Fibroblast of peridontal ligament (primary cell): ENCODE measurements around the gene KDM5A.
"Not testable (repeated sequence)": the region's sequence is repeated elsewhere in the genome, so short reads cannot be mapped to it uniquely, and the experiment has no call there.

Source experiments
- DNase-seq: peaks from one replicate; pipeline ENCODE4 v3.0.0-alpha.2; 2010; ENCODE audit errors: extremely low read depth

Gene KDM5A

DNA sequence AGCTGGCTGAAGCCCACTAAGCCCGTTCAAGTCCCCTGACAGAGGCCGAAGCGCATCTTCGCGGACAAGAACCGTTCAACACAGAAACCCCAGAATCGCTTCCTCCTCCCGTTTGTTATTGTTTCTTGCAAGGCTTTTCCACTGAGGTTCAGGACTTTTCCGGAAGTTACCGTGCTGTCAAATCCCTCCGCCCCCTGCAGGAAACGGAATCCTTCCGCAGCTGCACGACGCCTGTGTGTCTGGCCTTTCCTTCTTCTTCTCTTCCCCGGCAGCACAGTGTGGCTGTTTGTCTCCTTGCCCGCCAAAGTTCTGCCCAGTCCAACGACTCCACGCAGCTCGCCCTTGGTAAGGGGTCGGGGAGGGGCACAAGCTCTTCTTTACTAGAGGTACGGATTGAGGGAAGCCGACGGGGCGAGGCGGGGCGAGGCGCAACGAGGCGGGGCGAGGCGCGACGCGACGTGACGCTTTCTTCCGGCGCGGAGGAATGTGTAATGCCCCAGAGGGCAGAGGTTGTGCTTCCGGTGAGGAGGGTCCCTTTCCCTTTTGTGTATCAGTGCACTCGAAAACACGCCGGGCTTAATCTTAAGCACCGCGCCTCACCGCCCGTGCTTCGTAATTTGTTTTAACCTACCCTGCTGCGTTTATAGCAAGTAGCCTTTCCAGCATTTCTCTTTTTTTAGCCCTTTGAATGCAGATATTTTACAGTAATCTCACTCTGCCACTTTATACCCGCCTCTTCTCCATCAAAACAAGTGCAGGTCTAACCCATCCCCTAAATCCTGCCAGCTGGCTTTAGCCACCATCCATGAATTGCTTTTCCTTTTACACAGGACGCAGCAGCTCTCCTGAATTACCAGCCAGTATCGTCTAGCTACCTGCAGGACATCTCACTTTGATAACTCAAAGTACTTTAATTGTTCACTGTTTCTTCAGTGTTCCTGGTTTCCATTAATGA, at the start of gene KDM5A:
KDM5A (minus strand) TSS at position 179 of the 955 bp plus-strand sequence. CDS start 229 bp downstream, outside the sequence.
- peak; percentile 94 for DNase-seq

DNA sequence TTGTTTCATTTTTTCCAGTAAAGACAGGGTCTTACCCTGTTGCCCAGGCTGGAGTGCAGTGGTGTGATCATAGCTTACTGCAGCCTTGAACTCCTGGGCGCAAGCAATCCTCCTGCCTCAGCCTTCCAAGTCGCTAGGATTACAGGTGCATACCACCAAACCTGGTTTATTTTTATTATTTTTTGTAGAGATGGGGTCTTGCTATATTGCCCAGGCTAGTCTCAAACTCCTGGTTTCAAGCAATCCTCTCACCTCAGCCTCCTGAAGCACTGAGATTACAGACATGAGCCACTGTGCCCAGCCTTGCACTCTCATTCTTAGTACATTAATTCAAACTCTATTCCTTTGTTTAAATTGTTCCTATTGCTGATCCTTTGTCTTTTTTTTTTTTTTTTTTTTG, 46.6 kb upstream of the KDM5A start:
- not testable (repeated sequence) for DNase-seq

GRCh38 chr12:422526-422925, 33.4 kb upstream of the KDM5A start:
- no peak for DNase-seq

DNA sequence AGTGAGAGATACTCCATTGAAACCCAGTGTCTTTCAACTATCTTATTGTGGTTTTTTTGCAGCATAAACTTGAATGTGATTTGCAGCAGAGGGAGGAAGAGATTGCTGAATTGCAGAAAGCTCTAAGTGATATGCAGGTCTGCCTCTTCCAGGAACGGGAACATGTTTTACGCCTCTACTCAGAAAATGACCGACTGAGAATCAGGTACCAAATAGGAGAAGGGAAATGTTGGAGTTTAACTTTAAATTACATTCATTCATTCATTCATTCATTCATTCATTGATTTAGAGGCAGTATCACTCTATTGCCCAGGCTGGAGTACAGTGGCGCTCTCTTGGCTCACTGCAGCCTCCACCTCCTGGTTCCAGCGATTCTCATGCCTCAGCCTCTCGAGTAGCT, 29.3 kb upstream of the KDM5A start:
- DNase-seq, result no peak

DNA sequence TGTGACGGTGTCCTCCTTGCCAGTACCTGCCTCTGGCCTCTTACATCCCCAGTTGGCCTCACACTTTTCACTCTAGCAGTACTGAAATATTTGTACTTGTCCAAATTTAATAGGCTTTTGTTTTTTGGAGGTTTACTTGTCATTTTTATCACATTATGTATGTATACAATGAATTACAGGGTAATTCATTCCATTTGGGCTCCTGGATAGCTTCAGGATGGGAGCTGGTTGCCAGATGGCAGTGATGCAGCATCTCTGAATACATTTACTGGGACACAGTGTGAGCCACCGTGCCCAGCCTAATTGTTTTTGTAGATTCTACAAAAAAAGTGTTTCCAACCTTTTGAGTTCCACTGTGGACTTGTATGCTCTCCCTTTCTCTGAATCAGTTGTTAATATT, 25.7 kb upstream of the KDM5A start:
- DNase-seq, result no peak

DNA sequence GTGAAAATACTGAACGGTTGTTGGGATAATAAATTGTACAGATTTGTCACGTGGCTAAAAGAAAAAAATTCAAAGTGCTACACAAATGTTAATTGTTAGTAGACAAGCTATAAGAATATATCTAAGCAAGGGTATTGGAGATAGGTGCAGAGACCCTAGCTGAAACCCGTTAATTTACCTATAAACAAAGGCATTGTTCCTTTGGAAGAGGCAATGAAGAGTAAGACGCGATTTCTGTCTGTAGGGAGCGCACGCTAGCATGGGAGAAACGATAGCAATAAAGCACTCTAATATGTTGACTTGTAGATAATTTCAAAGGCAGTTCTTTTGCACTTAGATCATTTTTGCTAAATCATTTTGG, 12.9 kb upstream of the KDM5A start:
- DNase-seq, result peak; percentile 42

GRCh38 chr12:401235-402028, 12.3 kb upstream of the KDM5A start, which contains the start of gene CCDC77:
CCDC77 (plus strand) TSS chr12:401644; CDS start chr12:409384, 7,740 bp downstream.
- peak; percentile 90 for DNase-seq

GRCh38 chr12:400828-401227, 11.7 kb upstream of the KDM5A start:
- no peak for DNase-seq

DNA sequence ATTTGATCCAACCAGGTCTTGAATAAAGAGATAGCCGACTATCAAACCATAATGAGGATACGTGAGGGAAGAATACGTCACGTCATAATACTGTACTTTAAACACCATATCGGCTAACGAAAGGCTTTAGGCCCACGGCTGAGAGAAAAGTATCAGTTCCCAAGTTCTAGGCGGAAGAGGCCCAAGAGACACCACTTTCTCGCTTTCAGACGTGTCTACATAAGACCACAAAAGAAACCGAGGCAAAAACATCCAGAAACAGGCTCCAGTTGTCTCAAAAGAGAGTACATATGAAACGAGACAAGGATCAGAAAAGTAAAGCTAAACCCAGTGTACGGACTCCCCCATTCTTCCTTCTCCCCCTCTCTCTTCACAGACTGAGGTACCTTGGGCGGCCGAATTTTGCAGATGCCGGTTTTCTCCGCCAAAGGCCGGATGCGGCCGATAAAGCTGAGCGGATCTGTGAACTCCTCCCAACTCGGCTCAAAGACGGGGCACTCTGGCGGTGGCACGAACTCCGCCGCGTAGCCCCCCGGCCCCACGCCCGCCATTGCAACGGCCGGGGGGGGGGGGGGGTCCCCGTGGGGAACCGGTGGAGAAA, 479 bp downstream of the KDM5A start:
- DNase-seq, result peak; percentile 34

GRCh38 chr12:388012-388411, 1.1 kb downstream of the KDM5A start:
- DNase-seq, result no peak

DNA sequence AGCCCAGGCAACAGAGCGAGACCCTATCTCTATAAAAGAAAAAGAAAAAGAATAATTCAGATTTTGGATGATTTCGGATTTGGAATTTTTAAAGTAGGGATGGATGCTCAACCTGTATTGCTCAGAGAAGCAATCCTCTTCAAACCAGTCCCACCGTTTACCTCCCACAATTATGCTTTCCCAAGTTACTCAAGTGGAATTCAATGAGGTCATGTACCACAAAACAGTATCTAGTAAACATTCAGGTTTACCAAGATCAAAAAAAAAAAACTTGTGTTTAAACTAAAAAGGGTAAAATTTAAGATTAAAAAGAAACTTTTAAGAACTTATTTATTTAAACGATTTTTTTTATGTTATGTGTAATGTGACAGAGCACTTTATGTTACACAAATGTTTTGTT, 2.5 kb downstream of the KDM5A start:
- DNase-seq, result peak; percentile 40

DNA sequence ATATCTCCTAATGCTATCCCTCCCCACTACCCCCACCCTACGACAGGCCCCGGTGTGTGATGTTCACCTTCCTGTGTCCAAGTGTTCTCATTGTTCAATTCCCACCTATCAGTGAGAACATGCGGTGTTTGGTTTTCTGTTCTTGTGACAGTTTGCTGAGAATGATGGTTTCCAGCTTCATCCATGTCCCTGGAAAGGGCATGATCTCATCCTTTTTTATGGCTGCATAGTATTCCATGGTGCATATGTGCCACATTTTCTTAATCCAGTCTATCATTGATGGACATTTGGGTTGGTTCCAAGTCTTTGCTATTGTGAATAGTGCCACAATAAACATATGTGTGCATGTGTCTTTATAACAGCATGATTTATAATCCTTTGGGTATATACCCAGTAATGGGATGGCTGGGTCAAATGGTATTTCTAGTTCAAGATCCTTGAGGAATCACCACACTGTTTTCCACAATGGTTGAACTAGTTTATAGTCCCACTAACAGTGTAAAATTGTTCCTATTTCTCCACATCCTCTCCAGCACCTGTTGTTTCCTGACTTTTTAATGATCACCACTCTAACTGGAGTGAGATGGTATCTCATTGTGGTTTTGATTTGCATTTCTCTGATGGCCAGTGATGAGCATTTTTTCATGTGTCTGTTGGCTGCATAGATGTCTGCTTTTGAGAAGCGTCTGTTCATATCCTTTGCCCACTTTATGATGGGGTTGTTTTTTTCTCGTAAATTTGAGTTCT, 18.2 kb downstream of the KDM5A start:
- not testable (repeated sequence) for DNase-seq

GRCh38 chr12:367972-368371, 21.1 kb downstream of the KDM5A start:
- DNase-seq, result no peak

GRCh38 chr12:366820-367219, 22.3 kb downstream of the KDM5A start:
- no peak for DNase-seq

DNA sequence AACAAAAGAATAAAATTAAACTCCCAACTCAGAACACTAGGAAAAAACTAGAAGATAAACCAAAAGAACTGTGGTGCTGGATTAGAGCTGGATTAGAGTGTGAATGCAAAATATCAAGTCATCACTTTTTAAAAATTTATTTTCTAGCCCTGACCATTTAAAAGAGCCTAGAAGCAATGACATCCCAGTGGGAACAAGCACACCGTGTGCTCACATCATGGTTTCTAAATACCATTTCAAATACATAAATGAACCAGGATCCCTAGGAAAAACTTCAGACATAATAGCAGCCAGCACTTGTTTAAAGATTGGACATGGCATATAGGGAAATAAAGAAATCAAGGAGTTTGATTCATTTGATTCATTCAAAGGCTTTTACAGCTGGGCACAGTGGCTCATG, 30.0 kb downstream of the KDM5A start:
- DNase-seq, result no peak

DNA sequence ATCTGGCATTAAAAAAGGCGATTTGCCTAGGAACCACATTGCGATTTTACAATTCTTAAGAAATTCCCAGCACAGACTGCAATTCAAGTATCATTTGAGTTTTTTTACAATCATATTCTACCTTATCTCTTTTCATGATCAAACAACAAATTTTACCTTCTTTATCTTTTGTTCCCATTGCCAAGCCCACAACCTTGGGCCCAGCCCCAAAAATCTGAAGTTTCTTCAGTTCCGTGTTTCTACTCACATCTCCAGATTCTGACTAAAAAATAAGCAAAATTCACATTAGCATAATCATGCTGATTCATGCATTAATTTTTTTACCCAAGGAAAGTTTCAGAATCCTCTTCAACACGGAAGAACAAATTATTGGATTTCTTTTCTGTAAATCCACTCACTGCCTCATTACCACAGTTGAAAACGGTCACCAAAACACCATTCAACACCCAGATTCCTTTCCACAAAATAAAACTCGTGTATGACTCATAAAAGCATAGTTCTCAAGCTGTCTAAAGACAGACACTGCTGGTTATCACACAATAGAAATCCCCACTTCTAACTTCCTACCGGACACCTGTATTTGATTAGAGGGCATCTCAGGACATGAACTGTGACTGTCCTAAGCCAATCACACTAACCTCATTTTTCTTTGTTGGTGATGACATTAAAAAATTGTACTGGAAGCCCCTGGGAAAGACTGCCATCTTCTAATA, 32.7 kb downstream of the KDM5A start:
- peak; percentile 14 for DNase-seq

DNA sequence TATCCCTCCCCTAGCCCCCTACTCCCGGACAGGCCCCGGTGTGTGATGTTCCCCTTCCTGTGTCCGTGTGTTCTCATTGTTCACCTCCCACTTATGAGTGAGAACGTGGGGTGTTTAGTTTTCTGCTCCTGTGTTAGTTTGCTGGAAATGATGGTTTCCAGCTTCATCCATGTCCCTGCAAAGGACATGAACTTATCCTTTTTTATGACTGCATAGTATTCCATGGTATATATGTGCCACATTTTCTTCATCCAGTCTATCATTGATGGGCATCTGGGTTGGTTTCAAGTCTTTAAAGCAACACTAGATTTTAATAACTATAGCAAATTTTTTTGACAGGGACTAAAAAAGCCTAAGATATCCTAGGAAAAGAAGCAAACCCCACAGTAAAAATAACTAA, 37.9 kb downstream of the KDM5A start:
- not testable (repeated sequence) for DNase-seq

GRCh38 chr12:349625-350024, 39.5 kb downstream of the KDM5A start:
- not testable (repeated sequence) for DNase-seq

DNA sequence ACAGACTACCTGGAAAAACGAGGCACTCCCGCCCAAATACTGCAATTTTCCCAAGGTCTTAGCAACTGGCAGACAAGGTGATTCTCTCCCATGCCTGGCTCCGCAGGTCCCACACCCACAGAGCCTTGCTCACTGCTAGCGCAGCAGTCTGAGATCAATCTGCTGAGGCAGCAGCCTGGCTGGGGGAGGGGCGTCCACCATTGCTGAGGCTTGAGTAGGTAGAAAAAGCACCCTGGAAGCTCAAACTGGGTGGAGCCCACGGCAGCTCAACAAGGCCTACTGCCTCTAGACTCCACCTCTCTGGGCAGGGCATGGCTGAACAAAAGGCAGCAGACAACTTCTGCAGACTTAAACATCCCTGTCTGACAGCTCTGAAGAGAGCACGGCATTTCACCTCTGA, 46.1 kb downstream of the KDM5A start:
- DNase-seq, result not testable (repeated sequence)

DNA sequence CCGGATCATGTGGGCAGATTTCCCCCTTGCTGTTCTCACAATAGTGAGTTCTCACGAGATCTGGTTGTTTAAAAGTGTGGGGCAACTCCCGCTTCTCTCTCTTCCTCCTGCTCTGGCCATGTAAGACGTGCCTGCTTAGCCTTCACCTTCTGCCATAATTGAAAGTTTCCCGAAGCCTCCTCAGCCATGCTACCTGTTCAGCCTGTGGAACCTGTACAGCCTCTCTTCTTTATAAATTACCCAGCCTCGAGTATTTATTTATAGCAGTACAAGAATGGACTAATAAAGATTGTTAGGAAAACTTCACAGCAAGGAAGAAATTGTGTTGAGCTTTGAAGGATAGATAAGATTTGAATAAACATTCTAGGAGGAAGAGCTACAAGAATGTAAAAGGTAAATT, 52.1 kb downstream of the KDM5A start:
- DNase-seq, result no peak

GRCh38 chr12:334125-334524, 55.0 kb downstream of the KDM5A start:
- no peak for DNase-seq
